H1 (cell line): ENCODE results near the gene HPN. TPM values are rescaled to one million over a fixed set of nuclear protein-coding genes. Genes with fewer than 3 reads are reported as not detected.

ENCODE experiments used
- CTCF ChIA-PET: fragments of 300-600 bp; sonication (Branson Sonifier 250); formaldehyde crosslinking; loops from one replicate; lab custom pipeline; 2021; ENCODE audit not compliant: partially characterized antibody; lab: Charles Lee
- POLR2A ChIA-PET: fragments of 300-600 bp; sonication (Branson Sonifier 250); formaldehyde crosslinking; loops from one replicate; lab custom pipeline; 2021; ENCODE audit warnings: inconsistent platforms; ENCODE audit not compliant: partially characterized antibody; lab: Charles Lee
- DNase-seq, 2 experiments: peaks; one replicate each; pipeline versions ENCODE4 v3.0.0 to v3.0.0-alpha.2; 2010 to 2022; ENCODE audit warnings: low spot score in 2 of 2, low read depth in 1 of 2, mixed read lengths in 1 of 2
- FAIRE-seq: peaks from 2 replicates; lab custom pipeline; 2011; peaks lifted over from hg19 to GRCh38; lab: Jason Lieb, UNC
- H2AFZ ChIP-seq: 2 replicates; pipeline ENCODE4 v1.8.1; 2012; ENCODE audit warnings: low read length, inconsistent platforms
- H2AK5ac ChIP-seq: 2 replicates; pipeline ENCODE4 v1.6.1; 2013; ENCODE audit warnings: low read depth, low read length
- H2BK120ac ChIP-seq: replicated peaks from 2 replicates; pipeline ENCODE3; 2013; ENCODE audit warnings: low read depth, low read length, inconsistent platforms
- H2BK12ac ChIP-seq: 2 replicates; pipeline ENCODE4 v1.6.1; 2013; ENCODE audit warnings: low read depth, low read length
- H2BK15ac ChIP-seq: 2 replicates; pipeline ENCODE4 v1.6.1; 2013; ENCODE audit warnings: low read length
- H2BK20ac ChIP-seq: 2 replicates; pipeline ENCODE4 v1.6.1; 2013; ENCODE audit warnings: low read length
- H2BK5ac ChIP-seq: 2 replicates; pipeline ENCODE4 v1.6.1; 2013; ENCODE audit warnings: low read depth, low read length
- H3K14ac ChIP-seq: 2 replicates; pipeline ENCODE4 v1.6.1; 2013; ENCODE audit warnings: inconsistent platforms; ENCODE audit not compliant: insufficient read length
- H3K18ac ChIP-seq: 2 replicates; pipeline ENCODE4 v1.6.1; 2013; ENCODE audit warnings: low read length; ENCODE audit errors: extremely low read depth
- H3K23ac ChIP-seq: 2 replicates; pipeline ENCODE4 v1.6.1; 2013; ENCODE audit warnings: inconsistent platforms; ENCODE audit not compliant: insufficient read length
- H3K23me2 ChIP-seq: 2 replicates; pipeline ENCODE4 v1.6.1; 2013; ENCODE audit warnings: low read depth, low read length
- H3K27ac ChIP-seq: 2 replicates; pipeline ENCODE4 v1.6.1; 2011; ENCODE audit warnings: low read depth, low read length, inconsistent platforms
- H3K27me3 ChIP-seq, 4 experiments: replicated peaks in 1 of 4; 1 replicate in 1 of 4; 2 replicates in 3 of 4; pipeline versions ENCODE4 v1.6.1 to v1.8.1; 2011 to 2013; ENCODE audit warnings: low read length in 3 of 4, mild to moderate bottlenecking in 3 of 4, inconsistent platforms in 2 of 4, mixed read lengths in 2 of 4, moderate library complexity in 1 of 4; ENCODE audit not compliant: control insufficient read depth in 3 of 4, insufficient read depth in 3 of 4; ENCODE audit errors: extremely low read depth in 1 of 4
- H3K36me3 ChIP-seq, 4 experiments: 2 replicates each; pipeline versions ENCODE4 v1.6.1 to v1.8.1; 2011 to 2013; ENCODE audit warnings: mild to moderate bottlenecking in 4 of 4, low read length in 3 of 4, moderate library complexity in 2 of 4, control low read depth in 1 of 4, inconsistent platforms in 1 of 4; ENCODE audit not compliant: insufficient read depth in 4 of 4, control insufficient read depth in 2 of 4
- H3K4ac ChIP-seq: replicated peaks from 2 replicates; pipeline ENCODE3; 2013; ENCODE audit warnings: low read length, low read depth, mixed read lengths, inconsistent platforms; ENCODE audit not compliant: insufficient read length
- H3K4me1 ChIP-seq, 4 experiments: replicated peaks in 1 of 4; 1 replicate in 1 of 4; 2 replicates in 3 of 4; pipeline versions ENCODE4 v1.6.1 to v1.8.1; 2011 to 2013; ENCODE audit warnings: low read length in 3 of 4, inconsistent platforms in 2 of 4, mixed read lengths in 1 of 4; ENCODE audit not compliant: insufficient read depth in 4 of 4, control insufficient read depth in 3 of 4
- H3K4me2 ChIP-seq, 2 experiments: 2 replicates each; pipeline versions ENCODE4 v1.6.1 to v1.8.1; 2011 to 2013; ENCODE audit warnings: low read depth in 2 of 2, low read length in 2 of 2, control low read depth in 1 of 2, inconsistent platforms in 1 of 2, mild to moderate bottlenecking in 1 of 2; ENCODE audit not compliant: insufficient read depth in 1 of 2
- H3K4me3 ChIP-seq, 4 experiments: fragments of 200-600, 300-600 bp in 1 of 4; sonication (generic), shearing (Covaris generic), sonication (Bioruptor Twin) in 1 of 4; 2 replicates each; pipeline versions ENCODE4 v1.5.1 to v1.8.1; 2011 to 2016; ENCODE audit warnings: low read length in 4 of 4, low read depth in 3 of 4, control low read depth in 2 of 4, inconsistent platforms in 2 of 4, mild to moderate bottlenecking in 2 of 4, mixed read lengths in 1 of 4, moderate library complexity in 1 of 4; ENCODE audit not compliant: insufficient read depth in 2 of 4; ENCODE audit errors: extremely low read depth in 1 of 4
- H3K56ac ChIP-seq: replicated peaks from 2 replicates; pipeline ENCODE3; 2013; ENCODE audit warnings: low read depth, mild to moderate bottlenecking, mixed read lengths, low read length, inconsistent platforms; ENCODE audit not compliant: insufficient read length
- H3K79me1 ChIP-seq: 2 replicates; pipeline ENCODE4 v1.6.1; 2013; ENCODE audit warnings: low read depth, low read length, control low read depth
- H3K79me2 ChIP-seq, 2 experiments: 2 replicates each; pipeline versions ENCODE4 v1.6.1 to v1.8.1; 2012 to 2013; ENCODE audit warnings: low read length in 2 of 2, mild to moderate bottlenecking in 2 of 2, inconsistent platforms in 1 of 2; ENCODE audit not compliant: insufficient read depth in 2 of 2, control insufficient read depth in 1 of 2
- H3K9ac ChIP-seq, 4 experiments: replicated peaks in 1 of 4; 1 replicate in 1 of 4; 2 replicates in 3 of 4; pipeline versions ENCODE4 v1.6.1 to v1.8.1; 2011 to 2013; ENCODE audit warnings: low read depth in 3 of 4, low read length in 3 of 4, control low read depth in 2 of 4, mild to moderate bottlenecking in 2 of 4, moderate library complexity in 2 of 4, inconsistent platforms in 1 of 4; ENCODE audit errors: extremely low read depth in 1 of 4
- H3K9me3 ChIP-seq, 2 experiments: 2 replicates each; pipeline versions ENCODE4 v1.6.1 to v1.8.1; 2012 to 2013; ENCODE audit warnings: mild to moderate bottlenecking in 2 of 2, moderate library complexity in 2 of 2, control low read depth in 1 of 2, inconsistent platforms in 1 of 2, low read depth in 1 of 2, low read length in 1 of 2, mixed read lengths in 1 of 2; ENCODE audit not compliant: insufficient read depth in 2 of 2
- H4K20me1 ChIP-seq, 2 experiments: replicated peaks in 1 of 2; 2 replicates each; pipeline versions ENCODE3 to v1.8.1; 2011 to 2013; ENCODE audit warnings: inconsistent platforms in 2 of 2, low read length in 2 of 2, mild to moderate bottlenecking in 1 of 2; ENCODE audit not compliant: insufficient read depth in 2 of 2, control insufficient read depth in 1 of 2
- H4K5ac ChIP-seq: 2 replicates; pipeline ENCODE4 v1.6.1; 2013; ENCODE audit warnings: low read length, low read depth, mixed read lengths, inconsistent platforms; ENCODE audit not compliant: insufficient read length
- H4K8ac ChIP-seq: 2 replicates; pipeline ENCODE4 v1.8.0; 2013; ENCODE audit warnings: mild to moderate bottlenecking, moderate library complexity, low read length, inconsistent platforms; ENCODE audit not compliant: insufficient read depth; ENCODE audit errors: extremely low read depth
- H4K91ac ChIP-seq: replicated peaks from 2 replicates; pipeline ENCODE3; 2013; ENCODE audit warnings: low read length, mixed read lengths, inconsistent platforms; ENCODE audit not compliant: insufficient read length
- ATF3 ChIP-seq: IDR thresholded peaks from 2 replicates; pipeline ENCODE4 v1.6.1; 2011; ENCODE audit warnings: low read depth, mild to moderate bottlenecking, low read length; ENCODE audit not compliant: insufficient read depth
- KDM1A ChIP-seq: fragments of 200-600, 300-600 bp; sonication (generic); IDR thresholded peaks from 2 replicates; pipeline ENCODE4 v1.7.1; 2016; ENCODE audit warnings: mild to moderate bottlenecking, low read length, borderline replicate concordance
- POLR2A ChIP-seq, 2 experiments: IDR thresholded peaks; 1 replicate in 1 of 2; 2 replicates in 1 of 2; pipeline ENCODE4 v1.6.1; 2011; ENCODE audit warnings: low read depth in 2 of 2, low read length in 2 of 2, mild to moderate bottlenecking in 2 of 2; ENCODE audit errors: control extremely low read depth in 1 of 2
- POLR2AphosphoS5 ChIP-seq: IDR thresholded peaks from 2 replicates; pipeline ENCODE4 v1.6.1; 2011; ENCODE audit warnings: low read depth, low read length
- RBBP5 ChIP-seq: IDR thresholded peaks from 2 replicates; pipeline ENCODE4 v1.7.1; 2012; ENCODE audit warnings: low read depth, mild to moderate bottlenecking, inconsistent platforms, low read length, moderate library complexity, borderline replicate concordance
- WGBS, 2 experiments: shearing (Covaris generic) in 1 of 2; methylation state at CpG; one replicate each; pipeline versions ENCODE4 v1.1.6 to v1.1.7; 2013 to 2015; ENCODE audit warnings: low lambda C conversion rate in 2 of 2, mixed read lengths in 2 of 2, inconsistent platforms in 1 of 2, low coverage in 1 of 2, missing lambda C conversion rate in 1 of 2; ENCODE audit not compliant: insufficient replicate concordance in 2 of 2, insufficient coverage in 1 of 2, insufficient read length in 1 of 2; ENCODE audit errors: extremely low coverage in 1 of 2, missing lambda C conversion rate in 1 of 2; 5-methylcytosine and 5-hydroxymethylcytosine counted together
- polyA plus RNA-seq, 7 experiments: library from polyadenylated mRNA; depleted of rRNA in 3 of 7; stranded (reverse) in 5 of 7; unstranded in 2 of 7; fragments of >200 nt in 5 of 7; fragments of 200-250 nt in 2 of 7; gene quantifications; 1 replicate in 5 of 7; 2 replicates in 1 of 7; 4 replicates in 1 of 7; pipeline versions ENCODE4 v1.2.1 to v1.2.3, GENCODE V29; 2011 to 2013; ENCODE audit warnings: missing spikeins in 2 of 7, mixed read lengths in 2 of 7
- total RNA-seq: library from RNA; stranded (reverse); fragmentation: NEBNext Ultra II Directional; extraction: Animal tissue kit (Norgen Biotek cat#: 25700); gene quantifications from 2 replicates; pipeline ENCODE4 v1.2.1, GENCODE V29; 2021

Gene HPN
- total and polyA plus RNA-seq, 2 of the 8 experiments (the other 6 are each of a cell fraction or from before 2014, with no cell fraction given): 14.7 to 33.7 TPM

- H3K23ac ChIP-seq: no peak overlapping the region
- no peak for DNase-seq
- H4K20me1 ChIP-seq: peaks cover 7 to 19% of the 10 kb centered on the region in 2 experiments
- H3K36me3 ChIP-seq: peaks cover 20 to 50% (median 38%) of the 10 kb centered on the region in 4 experiments
- H4K8ac ChIP-seq: no peak overlapping the region
- H3K18ac ChIP-seq: no peak overlapping the region
- TF ChIP-seq POLR2AphosphoS5 (peak; percentile 58), ATF3 (no peak), POLR2A (IDR thresholded peaks at IDR 0.05; ENCODE audit: control extremely low read depth in 1 of 2, low read depth in 2 of 2, low read length in 2 of 2) (peak; percentile 32 to 51; a peak in 2 of 3 replicates), RBBP5 (no peak), KDM1A (0 out of 2 replicates have a peak, but pooled peaks have one; percentile 36)
- no peak overlapping the region for H3K4ac ChIP-seq
- no peak overlapping the region for H2BK5ac ChIP-seq
- no peak overlapping the region for H4K5ac ChIP-seq
- ChIA-PET POLR2A (interaction anchor here (0.6 to 24.8 kb wide), 8 partner anchors 11 to 62 kb away, joined by 3 to 366 read pairs (median 3); partner anchors contain the start of gene GRAMD1A), CTCF (interaction anchor here (0.9 to 3.2 kb wide), 7 partner anchors 15 to 189 kb away, joined by 3 to 11 read pairs (median 4); no protein-coding TSS in a partner anchor)
- no peak overlapping the region for H2AFZ ChIP-seq
- peaks cover 0 to 8% (median 4%) of the 10 kb centered on the region in 4 experiments; a peak in 6 of 7 replicates for H3K4me1 ChIP-seq
- H2BK12ac ChIP-seq: no peak overlapping the region
- WGBS, 2 experiments: 86% methylated on average over 7 of the region's 7 CpGs; no CpG with 5 or more reads in 1 of the 2 experiments
- H3K79me2 ChIP-seq: no peaks in the 10 kb centered on the region
- H2BK20ac ChIP-seq: no peak overlapping the region
- H3K79me1 ChIP-seq: no peaks in the 10 kb centered on the region
- H3K4me3 ChIP-seq: no peak overlapping the region
- H3K23me2 ChIP-seq: peaks cover 10% of the 10 kb centered on the region; the same call in 1 of the 2 replicates
- H2AK5ac ChIP-seq: no peak overlapping the region
- FAIRE-seq: no peak
- no peak overlapping the region for H4K91ac ChIP-seq
- H3K4me2 ChIP-seq: no peak overlapping the region
- H3K9me3 ChIP-seq: no peaks in the 10 kb centered on the region
- H2BK120ac ChIP-seq: no peak overlapping the region
- H3K27me3 ChIP-seq: peaks cover 4 to 30% (median 27%) of the 10 kb centered on the region in 4 experiments
- no peak overlapping the region for H3K56ac ChIP-seq
- no peak overlapping the region for H3K14ac ChIP-seq
- no peak overlapping the region for H3K9ac ChIP-seq
- no peak overlapping the region for H2BK15ac ChIP-seq
- no peak overlapping the region for H3K27ac ChIP-seq
Measured at GRCh38 chr19:35027851-35028599, 13.5 kb upstream of the HPN start.
